Measurements from ENCODE around the gene FAM76A.
"Not testable (repeated sequence)": the region's sequence is repeated elsewhere in the genome, so short reads cannot be mapped to it uniquely, and the experiment has no call there.

The FAM76A gene

GRCh38 chr1:27725374-27726172 lies at the start of gene FAM76A:
Gene FAM76A (plus strand): TSS chr1:27725961. CDS start chr1:27726081, 120 bp downstream.
- DNase-seq = peak; percentile 99

- no peak for DNase-seq
Measured at GRCh38 chr1:27676410-27676809, 49.4 kb upstream of the FAM76A start.

- no peak for DNase-seq
Measured at GRCh38 chr1:27678747-27679146, 47.0 kb upstream of the FAM76A start.

GRCh38 chr1:27680225-27680791 lies 45.5 kb upstream of the FAM76A start:
- not testable (repeated sequence) for DNase-seq

GRCh38 chr1:27681580-27681979 lies 44.2 kb upstream of the FAM76A start:
- DNase-seq = not testable (repeated sequence)

- no peak for DNase-seq
Measured at GRCh38 chr1:27682351-27682944, 43.3 kb upstream of the FAM76A start.

GRCh38 chr1:27684176-27684575 lies 41.6 kb upstream of the FAM76A start:
- DNase-seq = no peak

- no peak for DNase-seq
Measured at GRCh38 chr1:27686223-27686990, 39.4 kb upstream of the FAM76A start.

- no peak for DNase-seq
Measured at GRCh38 chr1:27687906-27688305, 37.9 kb upstream of the FAM76A start.

- DNase-seq = no peak
Measured at GRCh38 chr1:27689423-27690173, 36.2 kb upstream of the FAM76A start.

GRCh38 chr1:27690183-27690582 lies 35.6 kb upstream of the FAM76A start:
- DNase-seq = no peak

- DNase-seq = not testable (repeated sequence)
Measured at GRCh38 chr1:27696835-27697234, 28.9 kb upstream of the FAM76A start.

- no peak for DNase-seq
Measured at GRCh38 chr1:27704958-27705357, 20.8 kb upstream of the FAM76A start.

- no peak for DNase-seq
Measured at GRCh38 chr1:27705545-27705944, 20.2 kb upstream of the FAM76A start.

- DNase-seq = no peak
Measured at GRCh38 chr1:27710574-27710973, 15.2 kb upstream of the FAM76A start.

GRCh38 chr1:27713139-27713725 lies 12.5 kb upstream of the FAM76A start:
- no peak for DNase-seq

- no peak for DNase-seq
Measured at GRCh38 chr1:27713869-27714513, 11.8 kb upstream of the FAM76A start.

- no peak for DNase-seq
Measured at GRCh38 chr1:27716262-27716895, 9.4 kb upstream of the FAM76A start.

- no peak for DNase-seq
Measured at GRCh38 chr1:27719286-27720251, 6.2 kb upstream of the FAM76A start.

- DNase-seq = no peak
Measured at GRCh38 chr1:27724961-27725373, 794 bp upstream of the FAM76A start.

All from activated naive CD4-positive, alpha-beta T cell treated with anti-CD3 and anti-CD28 coated beads, Interleukin-2, amount 50 U/mL, for 16 hours (primary cell).